ENCODE measurements around the gene ITGB8. TPM values are rescaled to one million over a fixed set of nuclear protein-coding genes. Genes with fewer than 3 reads are reported as not detected.

Gene ITGB8
- total RNA-seq, 1 experiment from 2014 or later, result 13.9 TPM

GRCh38 chr7:20394284-20394683, 63.6 kb downstream of the ITGB8 start:
- H3K9me3 ChIP-seq (ENCODE audit: low read length), result no peaks in the 10 kb centered on the region
- H3K4me2 ChIP-seq (ENCODE audit: low read length), result peak overlapping the region; percentile 74; the same call in 1 of the 2 replicates
- H3K9me2 ChIP-seq (replicated peaks; ENCODE audit: low read length), result no peaks in the 10 kb centered on the region
- POLR2A ChIA-PET (ENCODE audit: unreplicated experiment), result interaction anchor here (0.6 to 1.7 kb wide), 2 partner anchors 19 to 64 kb away, joined by 3 to 12 read pairs; partner anchors contain the start of gene ITGB8
- CTCF ChIA-PET, result interaction anchor here (1.0 kb wide), 1 partner anchor 9 kb away, joined by 3 read pairs; no protein-coding TSS in a partner anchor
- BruUV-seq (replicated peaks), result no TSS peak
- H3K79me2 ChIP-seq (ENCODE audit: low read length), result no peaks in the 10 kb centered on the region
- H3K36me3 ChIP-seq (ENCODE audit: low read depth, low read length), result no peaks in the 10 kb centered on the region
- intact Hi-C loops (cut with micrococcal nuclease), result loop anchor here (5.0 kb wide), 2 partner anchors 113 to 682 kb away; no protein-coding TSS in a partner anchor
- no peak overlapping the region for H3K9ac ChIP-seq (ENCODE audit: low read length)
- H2AFZ ChIP-seq (ENCODE audit: low read length), result no peak overlapping the region
- H4K20me1 ChIP-seq (ENCODE audit: low read length), result no peaks in the 10 kb centered on the region
- H3K4me1 ChIP-seq (ENCODE audit: insufficient read depth, low read length), result peaks cover 49% of the 10 kb centered on the region
- H3K4me3 ChIP-seq (ENCODE audit: low read length), result no peak overlapping the region
- TF ChIP-seq EZH2 (IDR thresholded peaks at IDR 0.05; ENCODE audit: low read length, unreplicated experiment), result no peak
- TF ChIP-seq CTCF (conservative IDR thresholded peaks at IDR 0.05; ENCODE audit: low read depth, low read length), result no peak
- no peak for TF ChIP-seq EZH2phosphoT487 (IDR thresholded peaks at IDR 0.05; ENCODE audit: borderline replicate concordance, low read length)
- H3K27ac ChIP-seq (ENCODE audit: low read length), result peak overlapping the region; percentile 97
- DNase-seq, result no peak
- no peaks in the 10 kb centered on the region for H3K27me3 ChIP-seq (ENCODE audit: low read length)
- H3F3A ChIP-seq (ENCODE audit: low read length, unreplicated experiment), result no peaks in the 10 kb centered on the region
- ATAC-seq, result no peak

- ChIA-PET CTCF (no interaction called here), POLR2A (ENCODE audit: unreplicated experiment) (no interaction called here)
- DNase-seq (peak; percentile 61), ATAC-seq (no peak)
- Histone ChIP-seq H3F3A (ENCODE audit: low read length, unreplicated experiment) (no peaks in the 10 kb centered on the region), H3K4me1 (ENCODE audit: insufficient read depth, low read length) (peaks cover 49% of the 10 kb centered on the region), H3K27ac (ENCODE audit: low read length) (peak overlapping the region; percentile 97; the same call in 1 of the 2 replicates), H3K4me2 (ENCODE audit: low read length) (no peak overlapping the region), H3K79me2 (ENCODE audit: low read length) (no peaks in the 10 kb centered on the region), H4K20me1 (ENCODE audit: low read length) (no peaks in the 10 kb centered on the region), H2AFZ (ENCODE audit: low read length) (no peak overlapping the region), H3K27me3 (ENCODE audit: low read length) (no peaks in the 10 kb centered on the region), H3K9ac (ENCODE audit: low read length) (no peak overlapping the region), H3K9me2 (replicated peaks; ENCODE audit: low read length) (no peaks in the 10 kb centered on the region), H3K9me3 (ENCODE audit: low read length) (no peaks in the 10 kb centered on the region), H3K4me3 (ENCODE audit: low read length) (no peak overlapping the region), H3K36me3 (ENCODE audit: low read depth, low read length) (no peaks in the 10 kb centered on the region)
- no TSS peak for BruUV-seq (replicated peaks)
- TF ChIP-seq CTCF (conservative IDR thresholded peaks at IDR 0.05; ENCODE audit: low read depth, low read length), result no peak
- no peak for TF ChIP-seq EZH2 (IDR thresholded peaks at IDR 0.05; ENCODE audit: low read length, unreplicated experiment)
- TF ChIP-seq EZH2phosphoT487 (IDR thresholded peaks at IDR 0.05; ENCODE audit: borderline replicate concordance, low read length), result no peak
- intact Hi-C loops (cut with micrococcal nuclease), result no loop called here
These were observed 64.4 kb downstream of the ITGB8 start for GRCh38 chr7:20395104-20395503.

GRCh38 chr7:20395511-20395910, 64.8 kb downstream of the ITGB8 start:
- DNase-seq, result no peak
- TF ChIP-seq EZH2 (IDR thresholded peaks at IDR 0.05; ENCODE audit: low read length, unreplicated experiment) (no peak), EZH2phosphoT487 (IDR thresholded peaks at IDR 0.05; ENCODE audit: borderline replicate concordance, low read length) (no peak), CTCF (conservative IDR thresholded peaks at IDR 0.05; ENCODE audit: low read depth, low read length) (no peak)
- Histone ChIP-seq H3K9ac (ENCODE audit: low read length) (no peak overlapping the region), H3K9me3 (ENCODE audit: low read length) (no peaks in the 10 kb centered on the region), H3K9me2 (replicated peaks; ENCODE audit: low read length) (no peaks in the 10 kb centered on the region), H3K79me2 (ENCODE audit: low read length) (no peaks in the 10 kb centered on the region), H3K4me3 (ENCODE audit: low read length) (no peak overlapping the region), H3K27ac (ENCODE audit: low read length) (no peak overlapping the region), H3K27me3 (ENCODE audit: low read length) (no peaks in the 10 kb centered on the region), H3K4me2 (ENCODE audit: low read length) (no peak overlapping the region), H4K20me1 (ENCODE audit: low read length) (no peaks in the 10 kb centered on the region), H3K36me3 (ENCODE audit: low read depth, low read length) (no peaks in the 10 kb centered on the region), H3F3A (ENCODE audit: low read length, unreplicated experiment) (no peaks in the 10 kb centered on the region), H3K4me1 (ENCODE audit: insufficient read depth, low read length) (peaks cover 49% of the 10 kb centered on the region), H2AFZ (ENCODE audit: low read length) (no peak overlapping the region)
- BruUV-seq (replicated peaks), result no TSS peak
- CTCF ChIA-PET, result no interaction called here
- POLR2A ChIA-PET (ENCODE audit: unreplicated experiment), result no interaction called here
- ATAC-seq, result no peak
- intact Hi-C loops (cut with micrococcal nuclease), result no loop called here
